GM18519 (cell line): ENCODE results near the gene CYTH4.

Experiments
- ATAC-seq: cut with Tn5 transposase; IDR thresholded peaks from one replicate; pipeline ENCODE4 v1.9.1; 2021; ENCODE audit warnings: mild to moderate bottlenecking, moderate library complexity; ENCODE audit not compliant: unreplicated experiment, low FRiP score

The CYTH4 gene

DNA sequence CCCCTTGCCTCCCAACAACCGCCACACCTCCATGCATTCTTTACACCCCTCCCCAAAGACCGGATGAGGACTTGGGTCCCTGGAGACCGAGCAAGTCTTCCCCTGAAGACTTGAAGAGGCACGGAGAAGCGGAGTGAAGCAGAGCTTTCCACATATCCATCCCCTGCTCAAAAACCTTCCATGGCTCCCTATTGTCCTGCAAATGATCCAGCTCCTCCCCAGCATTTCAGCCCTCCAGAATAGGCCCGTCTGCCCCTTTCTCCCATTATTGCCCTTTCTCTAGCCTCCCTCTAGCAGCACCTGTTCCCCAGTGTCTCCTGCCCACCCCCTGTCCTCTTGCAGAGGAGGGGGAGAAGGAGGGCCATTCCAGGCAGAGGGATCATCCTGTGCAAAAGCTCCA is 59.8 kb downstream of the CYTH4 start:
- no peak for ATAC-seq

DNA sequence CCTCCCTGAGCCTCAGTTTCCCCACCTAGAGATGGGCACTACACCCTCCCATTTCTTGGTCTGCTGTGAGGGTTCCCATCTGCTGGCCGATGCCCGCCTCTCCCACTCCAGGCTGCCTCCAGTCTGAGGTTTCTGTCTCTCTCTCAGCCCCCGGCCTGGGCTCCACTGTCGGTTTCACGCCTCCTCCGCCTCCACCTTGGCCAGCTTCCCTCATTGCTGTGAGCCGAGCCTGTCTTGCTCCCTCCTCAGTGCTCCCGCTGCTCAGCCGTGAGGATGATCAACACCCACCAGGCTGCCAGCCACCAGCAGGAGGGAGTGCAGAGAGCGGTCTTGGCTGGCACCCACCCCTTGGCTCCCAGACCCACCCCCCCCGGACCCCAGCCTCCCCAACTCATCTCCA is 61.0 kb downstream of the CYTH4 start:
- no peak for ATAC-seq

DNA sequence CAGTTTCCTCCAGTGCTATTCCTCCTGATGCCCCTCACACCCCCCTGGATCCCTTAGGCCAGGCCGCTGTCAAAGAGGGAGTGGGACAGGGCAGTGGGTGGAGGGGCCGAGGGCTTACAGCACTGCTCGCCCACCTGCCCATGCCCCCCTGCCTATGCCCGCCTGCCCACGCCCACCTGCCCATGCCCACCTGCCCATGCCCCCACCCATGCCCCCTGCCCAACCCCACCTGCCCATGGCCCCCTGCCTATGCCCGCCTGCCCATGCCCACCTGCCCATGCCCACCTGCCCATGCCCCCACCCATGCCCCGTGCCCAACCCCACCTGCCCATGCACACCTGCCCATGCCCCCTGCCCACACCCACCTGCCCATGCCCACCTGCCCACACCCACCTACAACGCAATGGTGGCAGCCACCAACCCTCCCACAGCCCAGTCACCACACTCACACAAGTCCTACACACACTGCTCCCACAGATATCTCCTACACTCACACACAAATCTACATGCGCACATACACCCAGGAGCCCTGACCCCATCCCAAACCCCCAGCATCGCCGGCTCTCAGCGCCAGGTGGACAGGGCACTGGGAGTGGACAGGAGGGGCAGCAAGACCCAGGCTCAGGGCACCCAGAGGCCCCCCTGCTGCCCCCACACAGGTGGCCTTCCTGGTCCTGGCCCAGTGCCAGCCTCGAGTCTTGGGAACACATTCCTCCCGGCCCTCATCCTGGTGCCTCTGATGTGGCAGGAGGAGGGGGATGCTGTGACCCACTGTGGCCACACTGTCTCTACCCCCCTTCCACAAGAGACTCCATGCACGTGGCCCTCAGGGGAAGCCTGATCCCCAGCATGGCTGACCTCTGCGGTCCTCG is 61.8 kb downstream of the CYTH4 start:
- ATAC-seq = no peak

DNA sequence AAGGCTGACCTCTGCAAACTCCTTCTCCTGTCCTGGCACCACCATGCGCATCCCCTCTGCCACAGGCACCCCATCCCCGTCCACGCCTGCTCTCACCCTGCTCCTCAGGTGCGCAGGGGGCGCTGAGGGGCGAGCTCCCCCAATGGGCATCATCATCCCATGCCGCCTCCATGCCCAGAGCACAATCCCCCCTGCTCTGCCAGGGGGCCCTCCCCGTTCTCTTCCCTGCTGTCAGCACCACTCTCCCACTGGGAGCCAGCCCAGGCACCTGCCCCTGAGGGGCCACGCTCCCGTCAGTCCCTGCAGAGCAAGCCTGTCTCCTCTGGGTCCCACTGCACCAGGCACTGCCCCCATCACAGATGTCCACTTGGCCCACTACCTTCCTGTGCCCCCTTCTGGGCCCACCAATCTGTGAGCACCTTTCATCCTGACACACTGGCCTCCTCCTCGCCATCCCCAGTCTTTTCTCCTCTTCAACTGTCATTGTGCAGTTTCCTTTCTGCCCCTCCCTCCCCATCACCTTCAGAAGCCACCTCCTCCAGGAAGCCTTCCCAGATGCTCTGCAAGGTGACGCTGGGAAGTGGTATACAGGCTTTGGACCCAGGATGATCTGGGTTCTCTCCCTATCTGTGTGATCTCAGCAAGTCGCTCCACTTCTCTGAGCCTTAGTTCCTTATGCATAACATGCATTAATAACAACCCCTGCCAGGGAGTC is 62.6 kb downstream of the CYTH4 start:
- ATAC-seq = no peak

DNA sequence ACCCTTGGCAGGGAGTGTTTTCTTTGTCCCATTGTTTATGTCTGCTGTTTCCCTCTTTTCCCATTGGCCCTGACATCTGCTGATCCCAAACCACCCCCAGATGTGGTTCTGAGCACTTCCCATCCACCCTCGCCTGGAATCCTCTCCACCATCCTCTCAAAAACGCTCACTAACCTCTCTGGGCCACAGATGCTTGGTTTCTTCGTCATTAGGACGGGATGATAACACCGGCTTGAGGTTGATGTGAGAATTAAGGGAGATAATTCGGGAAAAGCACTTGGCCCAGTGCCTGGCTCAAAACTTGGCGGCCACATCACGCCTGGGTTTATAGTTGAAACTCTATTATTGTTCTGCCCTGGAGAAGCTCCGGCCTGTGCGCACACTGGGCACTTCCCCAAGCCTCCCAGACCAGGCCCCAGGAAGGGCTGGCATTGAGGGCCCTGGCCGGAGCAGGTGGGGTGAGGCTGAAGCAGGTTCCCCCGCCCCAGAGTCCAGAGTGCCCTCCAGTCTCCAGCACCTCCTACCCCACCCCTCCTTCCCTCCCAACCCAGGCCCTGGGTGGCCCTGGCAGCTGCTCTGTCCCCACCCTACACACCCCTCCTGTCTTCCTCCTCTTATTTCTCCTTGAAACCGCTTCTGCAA is 63.7 kb downstream of the CYTH4 start:
- ATAC-seq = no peak

DNA sequence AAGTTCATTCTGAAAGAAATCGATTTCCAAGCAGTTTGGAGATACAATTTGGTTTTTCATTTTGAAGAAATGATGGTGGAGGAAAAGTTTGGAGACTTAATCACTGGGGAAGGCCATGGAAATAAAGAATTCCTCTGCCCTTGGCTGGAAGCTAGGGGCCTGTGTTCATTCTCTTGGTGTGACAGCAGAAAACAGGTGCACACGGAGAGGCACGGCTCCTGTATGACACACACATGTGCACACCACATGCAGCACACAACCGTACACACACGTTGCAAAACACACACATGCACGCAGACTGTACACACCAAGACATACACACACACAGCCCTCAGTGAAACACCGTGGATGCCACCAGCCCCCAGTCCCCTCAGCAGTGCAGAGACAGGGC is 64.2 kb downstream of the CYTH4 start:
- no peak for ATAC-seq

DNA sequence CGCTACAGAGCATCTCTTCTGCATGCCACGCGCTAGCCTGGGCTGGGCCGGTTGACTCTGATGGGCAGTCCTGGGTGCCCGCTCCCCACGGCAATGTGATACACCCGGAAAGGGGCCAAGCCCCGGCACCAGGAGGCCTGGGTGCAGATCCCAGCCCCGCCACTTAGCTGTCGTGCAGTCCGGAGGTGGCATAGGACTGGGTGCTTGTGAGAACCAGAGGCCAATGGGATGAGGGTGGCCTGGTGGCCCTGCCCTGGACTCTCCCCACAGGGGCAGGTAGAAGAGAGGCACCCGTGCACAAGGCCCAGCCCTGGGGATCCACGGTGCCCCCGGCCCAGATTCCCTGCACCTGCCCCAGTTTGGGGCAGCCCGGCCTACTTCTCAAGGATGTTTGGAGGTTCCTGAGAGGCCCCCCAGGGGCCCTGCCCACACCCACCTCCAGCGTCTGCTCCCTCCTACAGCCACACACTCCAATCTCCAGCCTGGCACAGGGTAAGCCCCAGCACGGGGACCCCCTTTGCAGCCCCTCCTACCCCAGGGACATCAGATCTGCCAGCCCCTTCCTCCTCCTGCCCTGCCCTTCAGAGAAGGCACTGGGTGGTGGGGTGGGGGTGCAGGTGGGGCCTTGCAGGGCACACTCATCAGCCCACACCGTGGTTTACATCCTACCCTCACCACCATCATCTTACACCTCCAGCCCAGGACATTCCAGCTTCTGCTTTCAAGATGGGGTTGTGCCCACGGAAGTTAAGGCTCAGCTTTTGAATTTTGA is 66.9 kb downstream of the CYTH4 start:
- ATAC-seq = no peak

DNA sequence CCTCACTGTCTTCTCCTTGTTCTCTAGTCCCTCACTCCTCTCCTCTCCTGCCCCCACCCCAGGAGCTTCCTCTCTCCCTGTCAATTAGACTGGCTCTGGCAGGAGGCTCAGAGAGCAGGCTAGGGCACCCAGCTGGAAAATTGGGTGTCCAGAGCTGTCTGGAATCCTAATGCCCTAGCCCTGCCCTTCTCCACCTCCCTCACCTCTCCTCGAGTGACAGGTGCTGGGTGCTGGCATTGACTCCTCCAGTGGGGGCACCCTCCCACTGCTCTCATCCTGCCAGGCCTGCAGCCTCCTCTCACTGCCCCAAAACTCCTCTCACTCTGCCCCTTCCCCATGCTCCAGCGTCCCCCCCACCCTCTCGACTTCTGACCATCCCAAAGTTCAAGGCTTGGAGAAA is 68.9 kb downstream of the CYTH4 start:
- ATAC-seq = no peak

DNA sequence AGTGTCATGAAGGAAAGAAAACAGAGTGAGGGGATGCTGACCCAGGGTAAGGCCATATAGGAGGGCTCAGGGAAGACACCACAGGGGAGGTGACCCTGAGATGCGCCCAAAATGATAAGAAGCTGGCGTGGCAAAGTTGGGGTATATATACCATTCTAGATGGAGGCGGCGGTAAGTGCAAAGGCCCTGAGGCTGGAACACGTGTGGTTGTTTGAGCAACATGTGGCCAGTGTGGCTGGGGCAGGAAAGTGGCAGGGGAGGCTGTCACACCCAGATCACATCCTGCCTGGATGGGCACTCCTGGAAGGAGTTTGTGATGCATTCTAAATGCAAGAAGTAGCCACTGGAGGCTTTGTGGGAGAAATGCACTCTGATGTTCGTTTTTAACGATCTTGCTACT is 70.2 kb downstream of the CYTH4 start:
- ATAC-seq = no peak

DNA sequence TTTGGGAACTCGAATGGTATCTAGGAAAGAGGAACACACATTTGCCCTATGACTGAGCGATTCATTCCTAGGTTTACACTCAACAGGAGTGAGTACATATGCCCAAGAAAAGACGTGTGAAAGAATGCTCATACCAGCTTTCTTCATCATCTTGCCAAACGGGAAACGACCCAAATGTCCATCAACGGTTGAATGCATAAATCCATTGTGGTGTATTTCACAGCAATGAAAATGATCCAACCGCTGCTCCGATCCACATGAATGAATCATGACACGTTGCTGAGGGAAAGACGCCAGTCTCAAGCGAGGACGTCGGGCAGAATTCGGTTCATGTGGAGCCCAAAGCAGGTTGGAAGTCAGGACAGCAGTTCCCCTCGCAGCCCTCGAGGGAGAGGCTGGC is 71.5 kb downstream of the CYTH4 start:
- ATAC-seq = no peak

DNA sequence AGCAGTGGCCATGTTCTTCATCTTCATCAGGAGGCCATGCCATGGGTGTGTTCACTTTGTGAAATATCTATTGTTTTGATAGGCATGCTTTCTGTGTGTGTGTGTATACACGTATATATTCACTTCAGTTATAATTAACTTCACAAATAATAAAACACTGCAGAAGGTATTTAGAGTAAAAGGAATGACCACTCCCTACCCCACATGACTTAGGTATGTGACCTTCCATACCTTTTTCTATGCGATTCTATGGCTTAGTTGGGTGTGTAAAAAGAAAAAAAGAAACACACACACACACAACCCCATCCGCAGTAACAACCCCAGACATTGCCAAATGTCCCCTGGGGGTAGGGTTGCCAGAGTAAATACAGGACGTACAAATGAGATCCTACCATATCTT is 72.0 kb downstream of the CYTH4 start:
- ATAC-seq = no peak

DNA sequence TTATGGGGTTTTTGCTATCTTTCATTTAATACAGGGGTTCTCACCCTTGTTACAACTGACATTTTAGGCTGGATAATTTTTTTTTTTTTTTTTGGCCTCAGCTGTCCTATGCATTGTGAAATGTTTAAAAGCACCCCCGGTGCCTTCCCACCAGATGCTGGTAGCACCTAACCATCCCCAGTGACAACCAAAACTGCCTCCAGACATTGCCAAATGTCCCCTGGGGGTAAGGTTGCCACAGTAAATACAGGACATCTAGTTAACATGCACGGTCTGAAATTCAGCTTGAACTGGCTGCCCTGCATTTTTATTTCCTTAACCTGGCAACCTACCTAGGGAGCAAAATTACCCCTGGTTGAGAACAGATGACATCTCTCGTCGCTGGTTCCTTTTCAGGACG is 72.4 kb downstream of the CYTH4 start:
- ATAC-seq = no peak

DNA sequence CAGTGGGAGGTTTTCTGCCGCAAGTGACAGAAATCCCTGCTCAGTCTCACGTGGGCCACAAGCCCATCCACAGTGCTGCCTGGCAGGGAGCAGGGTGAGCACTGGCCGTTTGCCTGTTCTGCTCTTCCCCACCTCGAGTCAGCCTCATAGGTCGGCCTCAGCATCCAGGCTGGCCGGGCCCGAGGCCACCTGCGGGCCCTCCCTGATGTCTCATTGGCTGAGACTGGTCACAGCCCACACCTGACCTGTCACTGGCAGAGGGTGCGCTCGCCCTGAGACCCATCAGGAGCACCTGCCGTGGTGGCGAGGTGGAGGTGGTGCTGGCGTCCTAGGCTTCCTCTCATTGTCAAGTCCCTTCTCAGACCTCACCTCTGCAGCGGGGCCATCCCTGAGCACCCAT is 72.9 kb downstream of the CYTH4 start:
- ATAC-seq = no peak

DNA sequence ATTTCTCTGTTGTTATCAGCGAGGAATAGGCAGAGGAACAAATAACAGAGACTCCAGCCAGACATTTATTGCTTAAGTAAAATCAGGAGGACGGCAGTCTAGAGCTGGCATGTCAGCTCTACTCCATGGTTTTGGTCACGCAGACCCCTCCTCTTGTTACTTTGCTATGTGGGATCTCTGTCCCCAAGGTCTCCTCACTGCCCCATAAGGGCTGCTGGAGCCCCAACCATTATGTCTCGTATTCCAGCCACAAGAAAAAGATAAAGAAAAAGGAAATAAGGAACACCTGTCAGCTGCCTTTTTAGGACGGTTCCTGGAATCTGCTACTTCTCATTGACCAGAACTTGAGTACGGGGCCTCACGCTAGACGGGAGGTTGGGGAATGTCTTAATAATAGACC is 74.6 kb downstream of the CYTH4 start:
- no peak for ATAC-seq

DNA sequence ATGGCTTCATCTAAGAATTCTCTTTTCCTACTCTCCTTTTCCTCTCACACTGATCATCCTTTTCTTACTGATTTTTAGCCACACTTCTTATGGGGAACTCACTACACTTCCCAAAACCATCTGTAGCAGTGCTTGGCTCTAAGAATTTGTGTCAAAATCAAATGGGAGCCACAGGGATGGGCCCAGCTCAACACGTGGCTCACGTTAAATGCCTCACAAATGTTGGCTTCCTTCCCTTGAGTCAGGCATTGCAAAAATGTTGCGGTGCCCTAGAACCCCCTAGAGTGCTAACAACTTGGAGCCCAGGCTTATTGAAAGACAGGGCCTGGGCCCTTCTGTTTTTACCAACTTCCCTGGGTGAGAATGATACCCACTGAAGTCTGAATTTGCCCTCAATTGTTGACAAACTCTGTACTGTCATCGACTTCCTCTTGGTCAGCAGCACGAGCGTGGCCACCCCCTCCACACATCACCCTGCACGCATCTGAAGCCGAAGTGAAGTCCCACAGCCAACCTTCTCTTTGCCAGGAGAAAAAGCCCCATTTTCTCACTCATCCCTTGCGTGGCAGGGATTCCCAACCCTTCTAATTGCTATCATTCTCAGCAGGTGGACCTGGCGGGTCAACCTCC is 75.3 kb downstream of the CYTH4 start:
- no peak for ATAC-seq

DNA sequence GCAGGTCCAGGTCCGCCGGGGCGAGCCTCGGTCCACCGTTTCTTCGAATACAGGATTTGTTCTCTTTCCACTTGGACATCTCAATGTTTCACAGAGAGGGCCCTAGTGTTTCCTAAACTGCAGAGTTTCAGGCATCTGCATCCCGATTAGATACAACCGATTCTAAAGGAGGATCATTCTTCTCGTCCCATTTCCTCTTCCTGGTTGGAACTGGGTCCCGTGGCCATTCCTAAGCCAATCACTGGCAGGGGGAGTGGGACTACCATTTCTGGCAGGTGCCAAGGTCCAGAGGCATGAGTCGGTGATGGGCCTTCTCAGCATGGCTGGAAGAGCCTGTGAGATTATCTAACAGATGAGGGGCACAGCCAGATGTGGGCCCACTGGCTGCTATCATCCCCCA is 76.1 kb downstream of the CYTH4 start:
- ATAC-seq = no peak

DNA sequence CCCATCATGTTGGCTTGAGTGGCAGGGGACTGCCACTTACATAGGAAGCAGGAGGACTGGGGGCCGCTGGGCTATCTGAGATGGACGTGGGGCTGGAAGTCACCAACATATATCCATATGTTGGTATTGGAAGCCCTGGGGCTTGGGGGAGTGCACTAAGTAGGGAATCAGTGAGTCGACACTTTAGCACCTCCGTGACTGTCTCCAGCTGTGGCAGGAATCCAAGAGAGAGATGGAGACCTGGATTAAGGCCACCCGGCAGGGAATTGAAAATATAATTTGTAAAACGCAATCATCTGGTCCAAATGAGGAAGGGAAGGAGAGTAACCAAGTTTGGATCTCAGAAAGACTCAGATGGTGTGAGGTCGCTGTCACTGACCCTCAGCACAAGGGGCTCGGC is 76.6 kb downstream of the CYTH4 start:
- ATAC-seq = no peak

DNA sequence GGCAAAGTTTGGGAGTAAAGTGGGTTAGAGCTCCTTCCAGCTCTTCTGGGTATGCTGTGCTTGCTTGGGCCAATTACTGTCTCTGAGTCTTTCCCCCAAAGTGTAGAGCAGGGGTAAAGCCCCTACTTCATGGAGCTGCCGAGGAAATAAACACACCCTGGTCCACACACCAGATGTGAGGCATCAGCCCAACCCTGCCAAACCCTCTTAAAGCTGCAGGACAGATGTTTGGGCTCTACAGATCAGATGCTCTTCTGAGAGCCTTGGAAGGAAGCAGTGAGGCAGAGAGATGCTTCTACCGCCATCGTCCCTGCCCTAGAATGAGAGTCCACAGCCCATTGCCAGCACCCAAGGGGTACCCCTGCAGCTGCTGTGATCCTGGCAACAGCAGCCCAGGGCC is 80.3 kb downstream of the CYTH4 start:
- no peak for ATAC-seq

DNA sequence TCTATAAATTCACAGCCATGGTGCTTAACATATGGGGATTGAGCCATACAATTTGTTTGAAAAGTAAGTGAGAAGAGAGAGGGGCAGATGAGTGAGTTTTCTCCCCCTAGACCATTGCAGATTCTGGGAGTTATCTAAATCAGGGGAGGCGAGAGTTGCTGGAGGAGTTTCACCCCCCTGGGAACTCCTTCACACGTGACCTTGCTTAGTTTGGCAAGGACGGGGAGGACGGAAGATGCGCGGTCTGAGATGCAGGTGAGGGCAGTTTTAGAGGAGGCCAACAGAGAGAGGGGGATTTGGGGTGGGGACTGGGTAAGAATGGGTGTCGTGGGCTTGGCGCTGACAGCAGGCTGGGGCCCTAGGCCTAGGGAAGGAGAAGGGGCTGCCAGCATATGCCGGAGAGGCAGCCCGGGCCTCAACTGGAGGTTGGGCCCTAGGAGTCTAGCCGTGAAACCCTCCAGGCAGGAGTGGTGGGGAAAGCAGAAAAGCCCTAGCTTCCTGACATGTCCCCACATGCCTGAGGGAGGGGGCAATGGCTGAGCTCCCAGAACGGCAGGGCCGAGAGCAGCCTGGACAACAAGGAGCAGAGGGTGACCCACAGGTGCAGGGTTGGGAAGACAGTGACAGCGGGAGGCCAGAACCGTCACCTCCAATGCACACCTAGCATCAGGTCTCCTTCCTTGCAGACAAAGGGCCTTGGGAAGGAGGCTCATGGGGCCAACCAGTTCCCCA is 81.1 kb downstream of the CYTH4 start:
- ATAC-seq = no peak
